Effector CD8-positive, alpha-beta T cell (primary cell): ENCODE results near the gene AIFM2.
A peak's percentile ranks its signal among the peaks of the same experiment; 100 is the strongest.
"Not testable (repeated sequence)": the region's sequence is repeated elsewhere in the genome, so short reads cannot be mapped to it uniquely, and the experiment has no call there.

ENCODE experiments used
- DNase-seq: peaks from one replicate; lab custom pipeline; 2025; lab: John Stamatoyannopoulos, UW

The AIFM2 gene

GRCh38 chr10:70123166-70123565 is 9.5 kb downstream of the AIFM2 start:
- not testable (repeated sequence) for DNase-seq

GRCh38 chr10:70122742-70123141 is 9.9 kb downstream of the AIFM2 start:
- no peak for DNase-seq

GRCh38 chr10:70121281-70121949 is 11.2 kb downstream of the AIFM2 start:
- no peak for DNase-seq

- DNase-seq = no peak
Observed at GRCh38 chr10:70120417-70120816, 12.2 kb downstream of the AIFM2 start.

- no peak for DNase-seq
Observed at GRCh38 chr10:70119623-70120022, 13.0 kb downstream of the AIFM2 start.

- DNase-seq = no peak
Observed at GRCh38 chr10:70119197-70119596, 13.4 kb downstream of the AIFM2 start.

- no peak for DNase-seq
Observed at GRCh38 chr10:70118196-70118595, 14.4 kb downstream of the AIFM2 start.

GRCh38 chr10:70117646-70118045 is 15.0 kb downstream of the AIFM2 start:
- DNase-seq = no peak

- DNase-seq = peak; percentile 48
Observed at GRCh38 chr10:70115948-70116682, 16.5 kb downstream of the AIFM2 start.

- DNase-seq = no peak
Observed at GRCh38 chr10:70114902-70115301, 17.7 kb downstream of the AIFM2 start.

- no peak for DNase-seq
Observed at GRCh38 chr10:70112071-70112470, 20.6 kb downstream of the AIFM2 start.

GRCh38 chr10:70111496-70111895 is 21.1 kb downstream of the AIFM2 start:
- no peak for DNase-seq

GRCh38 chr10:70109064-70109729 is 23.4 kb downstream of the AIFM2 start:
- no peak for DNase-seq

- DNase-seq = no peak
Observed at GRCh38 chr10:70106958-70107791, 25.4 kb downstream of the AIFM2 start.

- DNase-seq = no peak
Observed at GRCh38 chr10:70101668-70102067, 31.0 kb downstream of the AIFM2 start.

- not testable (repeated sequence) for DNase-seq
Observed at GRCh38 chr10:70101068-70101562, 31.5 kb downstream of the AIFM2 start.

GRCh38 chr10:70098271-70098670 is 34.4 kb downstream of the AIFM2 start:
- DNase-seq = no peak

- no peak for DNase-seq
Observed at GRCh38 chr10:70097459-70097858, 35.2 kb downstream of the AIFM2 start.

GRCh38 chr10:70096705-70097420 is 35.8 kb downstream of the AIFM2 start:
- DNase-seq = no peak

GRCh38 chr10:70096016-70096704 is 36.5 kb downstream of the AIFM2 start:
- no peak for DNase-seq

- DNase-seq = no peak
Observed at GRCh38 chr10:70094250-70094649, 38.4 kb downstream of the AIFM2 start.
